ENCODE data around the gene PTPRD.
A peak's percentile ranks its signal among the peaks of the same experiment; 100 is the strongest.

PTPRD gene

GRCh38 chr9:8858596-8859161 lies 1754.1 kb downstream of the PTPRD start:
- H3K36me3 ChIP-seq (ENCODE audit: insufficient read depth, low read length) = no peaks in the 10 kb centered on the region
- H2AFZ ChIP-seq (ENCODE audit: low read depth, low read length) = peak overlapping the region; percentile 99
- peaks cover 28% of the 10 kb centered on the region for H3K4me1 ChIP-seq (ENCODE audit: insufficient read depth, low read length)
- H3K9me3 ChIP-seq (ENCODE audit: low read length) = no peaks in the 10 kb centered on the region
- peak overlapping the region; percentile 77 for H3K4me3 ChIP-seq (ENCODE audit: low read length)
- H3K27me3 ChIP-seq (ENCODE audit: insufficient read depth, low read length) = no peaks in the 10 kb centered on the region

- peak overlapping the region; percentile 77 for H3K4me3 ChIP-seq (ENCODE audit: low read length)
- no peaks in the 10 kb centered on the region for H3K36me3 ChIP-seq (ENCODE audit: insufficient read depth, low read length)
- no peaks in the 10 kb centered on the region for H3K27me3 ChIP-seq (ENCODE audit: insufficient read depth, low read length)
- peak overlapping the region; percentile 99 for H2AFZ ChIP-seq (ENCODE audit: low read depth, low read length)
- peaks cover 34% of the 10 kb centered on the region for H3K4me1 ChIP-seq (ENCODE audit: insufficient read depth, low read length)
- no peaks in the 10 kb centered on the region for H3K9me3 ChIP-seq (ENCODE audit: low read length)
These were observed 1754.7 kb downstream of the PTPRD start for GRCh38 chr9:8857926-8858595.

GRCh38 chr9:8857068-8857925 lies 1755.5 kb downstream of the PTPRD start:
- Histone ChIP-seq H2AFZ (ENCODE audit: low read depth, low read length) (peak overlapping the region; percentile 99), H3K4me1 (ENCODE audit: insufficient read depth, low read length) (peaks cover 41% of the 10 kb centered on the region), H3K9me3 (ENCODE audit: low read length) (no peaks in the 10 kb centered on the region), H3K36me3 (ENCODE audit: insufficient read depth, low read length) (no peaks in the 10 kb centered on the region), H3K4me3 (ENCODE audit: low read length) (peak overlapping the region; percentile 77), H3K27me3 (ENCODE audit: insufficient read depth, low read length) (no peaks in the 10 kb centered on the region)

GRCh38 chr9:8856396-8857067 lies 1756.3 kb downstream of the PTPRD start:
- H3K36me3 ChIP-seq (ENCODE audit: insufficient read depth, low read length) = no peaks in the 10 kb centered on the region
- no peaks in the 10 kb centered on the region for H3K27me3 ChIP-seq (ENCODE audit: insufficient read depth, low read length)

GRCh38 chr9:8855046-8855445 lies 1757.8 kb downstream of the PTPRD start:
- no peaks in the 10 kb centered on the region for H3K27me3 ChIP-seq (ENCODE audit: insufficient read depth, low read length)
- no peaks in the 10 kb centered on the region for H3K36me3 ChIP-seq (ENCODE audit: insufficient read depth, low read length)
- peaks cover 47% of the 10 kb centered on the region for H3K4me1 ChIP-seq (ENCODE audit: insufficient read depth, low read length)
- no peaks in the 10 kb centered on the region for H3K9me3 ChIP-seq (ENCODE audit: low read length)
- H2AFZ ChIP-seq (ENCODE audit: low read depth, low read length) = no peak overlapping the region
- peak overlapping the region; percentile 77 for H3K4me3 ChIP-seq (ENCODE audit: low read length)

More at GRCh38 chr9:8856396-8857067, 1756.3 kb downstream of the PTPRD start:
- H3K9me3 ChIP-seq (ENCODE audit: low read length) = no peaks in the 10 kb centered on the region
- H3K4me3 ChIP-seq (ENCODE audit: low read length) = peak overlapping the region; percentile 77
- peak overlapping the region; percentile 99 for H2AFZ ChIP-seq (ENCODE audit: low read depth, low read length)
- H3K4me1 ChIP-seq (ENCODE audit: insufficient read depth, low read length) = peaks cover 43% of the 10 kb centered on the region

- Histone ChIP-seq H3K4me1 (ENCODE audit: insufficient read depth, low read length) (peaks cover 38% of the 10 kb centered on the region), H3K4me3 (ENCODE audit: low read length) (no peak overlapping the region), H3K9me3 (ENCODE audit: low read length) (peaks cover 3% of the 10 kb centered on the region), H3K27me3 (ENCODE audit: insufficient read depth, low read length) (no peaks in the 10 kb centered on the region), H3K36me3 (ENCODE audit: insufficient read depth, low read length) (no peaks in the 10 kb centered on the region), H2AFZ (ENCODE audit: low read depth, low read length) (no peak overlapping the region)
These were observed 1760.4 kb downstream of the PTPRD start for GRCh38 chr9:8852301-8852864.

GRCh38 chr9:8850914-8851313 lies 1761.9 kb downstream of the PTPRD start:
- peaks cover 3% of the 10 kb centered on the region for H3K9me3 ChIP-seq (ENCODE audit: low read length)

GRCh38 chr9:8845808-8846207 lies 1767.0 kb downstream of the PTPRD start:
- Histone ChIP-seq H3K9me3 (ENCODE audit: low read length) (peaks cover 7% of the 10 kb centered on the region), H3K27me3 (ENCODE audit: insufficient read depth, low read length) (no peaks in the 10 kb centered on the region), H3K4me3 (ENCODE audit: low read length) (no peak overlapping the region), H3K36me3 (ENCODE audit: insufficient read depth, low read length) (peaks cover 5% of the 10 kb centered on the region), H3K4me1 (ENCODE audit: insufficient read depth, low read length) (peaks cover 1% of the 10 kb centered on the region), H2AFZ (ENCODE audit: low read depth, low read length) (no peak overlapping the region)

More at GRCh38 chr9:8850914-8851313, 1761.9 kb downstream of the PTPRD start:
- Histone ChIP-seq H3K27me3 (ENCODE audit: insufficient read depth, low read length) (no peaks in the 10 kb centered on the region), H2AFZ (ENCODE audit: low read depth, low read length) (no peak overlapping the region), H3K36me3 (ENCODE audit: insufficient read depth, low read length) (peaks cover 3% of the 10 kb centered on the region), H3K4me3 (ENCODE audit: low read length) (no peak overlapping the region), H3K4me1 (ENCODE audit: insufficient read depth, low read length) (peaks cover 37% of the 10 kb centered on the region)

GRCh38 chr9:8845376-8845775 lies 1767.4 kb downstream of the PTPRD start:
- H3K4me1 ChIP-seq (ENCODE audit: insufficient read depth, low read length) = no peaks in the 10 kb centered on the region
- H3K36me3 ChIP-seq (ENCODE audit: insufficient read depth, low read length) = peaks cover 5% of the 10 kb centered on the region
- no peak overlapping the region for H2AFZ ChIP-seq (ENCODE audit: low read depth, low read length)
- H3K4me3 ChIP-seq (ENCODE audit: low read length) = no peak overlapping the region
- no peaks in the 10 kb centered on the region for H3K27me3 ChIP-seq (ENCODE audit: insufficient read depth, low read length)
- peaks cover 7% of the 10 kb centered on the region for H3K9me3 ChIP-seq (ENCODE audit: low read length)

- Histone ChIP-seq H3K9me3 (ENCODE audit: low read length) (peaks cover 7% of the 10 kb centered on the region), H3K4me3 (ENCODE audit: low read length) (no peak overlapping the region), H3K36me3 (ENCODE audit: insufficient read depth, low read length) (peaks cover 5% of the 10 kb centered on the region), H3K27me3 (ENCODE audit: insufficient read depth, low read length) (no peaks in the 10 kb centered on the region), H3K4me1 (ENCODE audit: insufficient read depth, low read length) (no peaks in the 10 kb centered on the region), H2AFZ (ENCODE audit: low read depth, low read length) (no peak overlapping the region)
These were observed 1768.3 kb downstream of the PTPRD start for GRCh38 chr9:8844549-8844948.

GRCh38 chr9:8842402-8843193 lies 1770.2 kb downstream of the PTPRD start:
- Histone ChIP-seq H2AFZ (ENCODE audit: low read depth, low read length) (no peak overlapping the region), H3K4me1 (ENCODE audit: insufficient read depth, low read length) (no peaks in the 10 kb centered on the region), H3K9me3 (ENCODE audit: low read length) (peaks cover 4% of the 10 kb centered on the region), H3K27me3 (ENCODE audit: insufficient read depth, low read length) (no peaks in the 10 kb centered on the region), H3K4me3 (ENCODE audit: low read length) (no peak overlapping the region), H3K36me3 (ENCODE audit: insufficient read depth, low read length) (peaks cover 5% of the 10 kb centered on the region)

- no peak overlapping the region for H2AFZ ChIP-seq (ENCODE audit: low read depth, low read length)
- no peaks in the 10 kb centered on the region for H3K9me3 ChIP-seq (ENCODE audit: low read length)
- no peaks in the 10 kb centered on the region for H3K36me3 ChIP-seq (ENCODE audit: insufficient read depth, low read length)
- H3K4me3 ChIP-seq (ENCODE audit: low read length) = no peak overlapping the region
- H3K4me1 ChIP-seq (ENCODE audit: insufficient read depth, low read length) = no peaks in the 10 kb centered on the region
- no peaks in the 10 kb centered on the region for H3K27me3 ChIP-seq (ENCODE audit: insufficient read depth, low read length)
These were observed 1774.7 kb downstream of the PTPRD start for GRCh38 chr9:8838136-8838535.
